ENCODE measurements around the gene SLC9A9.

The SLC9A9 gene

DNA sequence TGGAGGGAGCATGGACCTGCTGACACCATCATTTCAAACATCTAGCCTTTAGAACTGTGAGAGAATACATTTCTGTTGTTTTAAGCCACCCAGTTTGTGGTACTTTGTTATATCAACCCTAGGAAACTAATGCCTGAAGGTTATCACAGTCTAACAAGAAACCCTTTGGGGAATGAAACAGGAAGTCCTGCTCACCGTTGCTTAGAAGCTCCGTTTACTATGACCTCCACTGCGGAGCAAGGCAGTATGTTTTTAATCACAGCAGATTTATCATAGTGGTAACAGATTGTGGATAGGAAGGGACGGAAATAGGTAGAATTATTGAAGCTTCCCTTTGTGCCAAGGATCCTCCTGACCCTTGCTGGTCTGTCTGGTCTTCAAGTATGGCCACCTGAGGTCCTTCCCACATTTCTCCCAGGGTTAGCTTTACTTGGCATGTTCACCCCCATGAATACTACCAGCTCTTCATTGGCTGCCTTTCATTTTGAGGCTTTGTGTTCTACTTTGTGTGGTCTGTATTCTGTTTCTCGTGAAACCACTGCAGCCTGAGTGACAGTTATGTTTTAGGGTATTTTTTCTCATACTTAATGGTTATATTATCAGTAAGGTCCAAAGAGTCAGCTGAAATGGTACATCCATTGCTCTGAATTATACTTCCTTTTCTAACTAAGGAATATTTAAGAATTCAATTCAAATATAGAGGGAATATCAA, 527.1 kb downstream of the SLC9A9 start:
- Histone ChIP-seq H3K4me1 (ENCODE audit: control insufficient read depth in 1 of 2, insufficient read depth in 2 of 2, low read length in 2 of 2) (no peaks in the 10 kb centered on the region), H4K91ac (ENCODE audit: low read depth, low read length) (no peak overlapping the region), H3K36me3 (ENCODE audit: control insufficient read depth in 1 of 2, insufficient read depth in 2 of 2, low read length in 2 of 2) (no peaks in the 10 kb centered on the region), H3K27me3 (ENCODE audit: insufficient read depth, low read length) (no peaks in the 10 kb centered on the region), H2AK5ac (ENCODE audit: low read length) (no peak overlapping the region), H2BK12ac (ENCODE audit: low read length) (no peak overlapping the region), H3K4ac (ENCODE audit: low read depth, low read length) (no peak overlapping the region), H3K4me2 (ENCODE audit: low read length) (no peak overlapping the region), H4K12ac (ENCODE audit: low read depth, low read length) (no peak overlapping the region), H3K23ac (ENCODE audit: low read length) (no peak overlapping the region), H3K27ac (ENCODE audit: low read depth, low read length) (no peak overlapping the region), H2AFZ (ENCODE audit: insufficient read depth, low read length, poor library complexity) (no peak overlapping the region), H2BK120ac (ENCODE audit: insufficient read depth, low read length, poor library complexity) (no peak overlapping the region), H3K9ac (ENCODE audit: low read length) (no peak overlapping the region), H2BK5ac (ENCODE audit: low read depth, low read length, poor library complexity) (no peak overlapping the region), H3K79me1 (ENCODE audit: low read length) (no peaks in the 10 kb centered on the region), H3K9me3 (ENCODE audit: insufficient read depth, low read depth, low read length) (no peaks in the 10 kb centered on the region), H3K14ac (ENCODE audit: low read length) (no peak overlapping the region), H3K79me2 (ENCODE audit: control insufficient read depth, insufficient read depth, low read length, poor library complexity) (no peaks in the 10 kb centered on the region), H3K4me3 (ENCODE audit: low read depth, low read length) (no peak overlapping the region), H4K8ac (ENCODE audit: low read depth, low read length) (no peak overlapping the region), H3K18ac (ENCODE audit: low read length) (no peak overlapping the region)
- DNase-seq = no peak
- no CpG with 5 or more reads among the region's 5 CpGs for WGBS (ENCODE audit: extremely low coverage, insufficient coverage, insufficient read length)

DNA sequence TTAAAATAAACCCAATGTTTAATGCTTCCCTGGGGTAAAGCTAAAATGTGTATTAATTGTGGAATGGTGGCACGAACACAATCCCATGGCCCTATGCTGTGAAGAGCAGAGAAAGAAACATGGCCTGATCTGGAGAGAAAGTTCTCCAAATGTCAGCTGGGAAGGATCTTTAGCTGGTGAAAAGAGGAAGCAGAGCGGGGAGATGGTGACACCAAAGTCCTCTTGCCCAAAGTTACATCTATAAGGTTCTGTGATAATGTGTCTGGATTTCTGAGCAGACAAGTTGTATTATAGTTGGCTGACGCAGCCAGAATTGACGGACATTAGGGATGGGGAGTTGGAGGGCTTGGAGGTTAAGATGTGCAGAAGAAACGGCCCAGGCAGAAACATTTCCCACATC, 532.5 kb downstream of the SLC9A9 start:
- no peaks in the 10 kb centered on the region for H3K36me3 ChIP-seq (ENCODE audit: control insufficient read depth in 1 of 2, insufficient read depth in 2 of 2, low read length in 2 of 2)
- no peaks in the 10 kb centered on the region for H3K4me1 ChIP-seq (ENCODE audit: control insufficient read depth in 1 of 2, insufficient read depth in 2 of 2, low read length in 2 of 2)
- H2BK12ac ChIP-seq (ENCODE audit: low read length) = no peak overlapping the region
- H3K4ac ChIP-seq (ENCODE audit: low read depth, low read length) = no peak overlapping the region
- no peak overlapping the region for H3K23ac ChIP-seq (ENCODE audit: low read length)
- H3K79me2 ChIP-seq (ENCODE audit: control insufficient read depth, insufficient read depth, low read length, poor library complexity) = no peaks in the 10 kb centered on the region
- H3K79me1 ChIP-seq (ENCODE audit: low read length) = no peaks in the 10 kb centered on the region
- no peak for DNase-seq
- H3K9ac ChIP-seq (ENCODE audit: low read length) = no peak overlapping the region
- H2BK5ac ChIP-seq (ENCODE audit: low read depth, low read length, poor library complexity) = no peak overlapping the region
- H4K12ac ChIP-seq (ENCODE audit: low read depth, low read length) = no peak overlapping the region
- no peak overlapping the region for H3K27ac ChIP-seq (ENCODE audit: low read depth, low read length)
- no peak overlapping the region for H4K8ac ChIP-seq (ENCODE audit: low read depth, low read length)
- H3K18ac ChIP-seq (ENCODE audit: low read length) = no peak overlapping the region
- H4K91ac ChIP-seq (ENCODE audit: low read depth, low read length) = no peak overlapping the region
- no peak overlapping the region for H2AFZ ChIP-seq (ENCODE audit: insufficient read depth, low read length, poor library complexity)
- no peaks in the 10 kb centered on the region for H3K27me3 ChIP-seq (ENCODE audit: insufficient read depth, low read length)
- no peak overlapping the region for H3K4me2 ChIP-seq (ENCODE audit: low read length)
- no peaks in the 10 kb centered on the region for H3K9me3 ChIP-seq (ENCODE audit: insufficient read depth, low read depth, low read length)
- H2AK5ac ChIP-seq (ENCODE audit: low read length) = no peak overlapping the region
- no CpG with 5 or more reads among the region's 5 CpGs for WGBS (ENCODE audit: extremely low coverage, insufficient coverage, insufficient read length)
- no peak overlapping the region for H3K4me3 ChIP-seq (ENCODE audit: low read depth, low read length)
- H3K14ac ChIP-seq (ENCODE audit: low read length) = no peak overlapping the region
- H2BK120ac ChIP-seq (ENCODE audit: insufficient read depth, low read length, poor library complexity) = no peak overlapping the region

DNA sequence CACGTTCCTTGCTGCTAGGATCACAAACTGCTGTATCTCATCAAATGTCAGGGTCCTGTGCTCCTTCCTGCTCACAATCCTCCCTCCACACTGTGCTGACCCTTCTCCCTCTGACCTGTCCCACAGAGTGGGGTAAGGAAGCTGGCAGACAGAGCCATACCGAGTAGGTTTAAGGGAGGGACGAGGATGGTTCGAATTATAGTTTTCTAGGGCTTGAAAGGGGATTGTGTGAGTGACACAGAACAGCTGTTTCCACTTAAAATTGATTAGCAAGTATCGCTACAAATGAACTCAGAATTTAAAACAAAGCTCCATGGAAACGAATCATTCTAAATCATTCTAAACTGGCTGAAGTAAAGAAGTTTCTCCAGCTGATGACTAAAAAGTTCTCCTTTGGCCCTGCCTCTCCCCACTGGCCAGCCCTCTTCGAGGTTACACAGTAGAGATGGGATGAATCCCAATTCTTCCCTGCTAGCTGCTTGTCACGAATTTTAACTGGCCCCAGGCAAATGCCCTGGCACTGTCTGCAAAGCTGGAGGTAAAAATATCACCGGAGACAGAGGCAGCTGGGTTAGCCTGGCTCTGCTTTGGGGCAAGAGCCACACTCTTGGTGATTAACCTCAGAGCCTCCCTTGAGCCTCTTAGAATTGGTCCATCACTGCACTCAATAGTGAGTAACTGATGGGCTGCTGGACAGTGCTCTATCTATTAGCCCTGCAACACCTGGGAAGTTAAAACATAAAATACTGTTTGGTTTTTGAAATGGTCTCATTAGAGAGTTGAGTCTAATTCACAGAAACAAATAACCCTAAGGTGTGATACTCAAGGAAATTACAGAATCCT, 533.8 kb downstream of the SLC9A9 start:
- Histone ChIP-seq H2BK5ac (ENCODE audit: low read depth, low read length, poor library complexity) (no peak overlapping the region), H3K14ac (ENCODE audit: low read length) (no peak overlapping the region), H3K4me3 (ENCODE audit: low read depth, low read length) (no peak overlapping the region), H3K4me1 (ENCODE audit: control insufficient read depth in 1 of 2, insufficient read depth in 2 of 2, low read length in 2 of 2) (no peaks in the 10 kb centered on the region), H3K9me3 (ENCODE audit: insufficient read depth, low read depth, low read length) (no peaks in the 10 kb centered on the region), H3K79me2 (ENCODE audit: control insufficient read depth, insufficient read depth, low read length, poor library complexity) (no peaks in the 10 kb centered on the region), H4K12ac (ENCODE audit: low read depth, low read length) (no peak overlapping the region), H3K36me3 (ENCODE audit: control insufficient read depth in 1 of 2, insufficient read depth in 2 of 2, low read length in 2 of 2) (no peaks in the 10 kb centered on the region), H3K79me1 (ENCODE audit: low read length) (no peaks in the 10 kb centered on the region), H3K4me2 (ENCODE audit: low read length) (no peak overlapping the region), H3K18ac (ENCODE audit: low read length) (no peak overlapping the region), H3K9ac (ENCODE audit: low read length) (no peak overlapping the region), H3K27ac (ENCODE audit: low read depth, low read length) (no peak overlapping the region), H2BK120ac (ENCODE audit: insufficient read depth, low read length, poor library complexity) (no peak overlapping the region), H3K23ac (ENCODE audit: low read length) (no peak overlapping the region), H4K91ac (ENCODE audit: low read depth, low read length) (no peak overlapping the region), H2AFZ (ENCODE audit: insufficient read depth, low read length, poor library complexity) (no peak overlapping the region), H2AK5ac (ENCODE audit: low read length) (no peak overlapping the region), H4K8ac (ENCODE audit: low read depth, low read length) (no peak overlapping the region), H3K27me3 (ENCODE audit: insufficient read depth, low read length) (no peaks in the 10 kb centered on the region), H2BK12ac (ENCODE audit: low read length) (no peak overlapping the region), H3K4ac (ENCODE audit: low read depth, low read length) (no peak overlapping the region)
- no peak for DNase-seq
- WGBS (ENCODE audit: extremely low coverage, insufficient coverage, insufficient read length) = no CpG with 5 or more reads among the region's 9 CpGs

DNA sequence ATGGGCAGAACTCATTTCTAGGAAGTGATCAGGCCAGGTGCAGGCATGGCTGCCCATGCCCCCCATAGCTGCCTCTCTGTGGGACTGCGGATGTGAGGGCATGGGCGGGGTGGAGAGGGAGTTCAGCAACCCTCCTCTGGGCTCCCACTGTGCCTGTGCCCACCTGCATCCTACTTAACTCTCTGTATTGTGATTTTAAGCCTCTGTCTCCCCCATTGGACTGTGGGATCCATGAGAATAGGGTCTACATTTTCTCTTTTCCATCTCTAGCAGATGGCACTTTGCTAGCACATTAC, 534.4 kb downstream of the SLC9A9 start:
- no peak overlapping the region for H3K4me3 ChIP-seq (ENCODE audit: low read depth, low read length)
- no peak overlapping the region for H3K14ac ChIP-seq (ENCODE audit: low read length)
- no peak overlapping the region for H2BK12ac ChIP-seq (ENCODE audit: low read length)
- no peaks in the 10 kb centered on the region for H3K4me1 ChIP-seq (ENCODE audit: control insufficient read depth in 1 of 2, insufficient read depth in 2 of 2, low read length in 2 of 2)
- no peak overlapping the region for H3K18ac ChIP-seq (ENCODE audit: low read length)
- H2AFZ ChIP-seq (ENCODE audit: insufficient read depth, low read length, poor library complexity) = no peak overlapping the region
- no peak overlapping the region for H3K9ac ChIP-seq (ENCODE audit: low read length)
- DNase-seq = no peak
- no peak overlapping the region for H2BK120ac ChIP-seq (ENCODE audit: insufficient read depth, low read length, poor library complexity)
- no peak overlapping the region for H4K8ac ChIP-seq (ENCODE audit: low read depth, low read length)
- H3K23ac ChIP-seq (ENCODE audit: low read length) = no peak overlapping the region
- no peaks in the 10 kb centered on the region for H3K79me2 ChIP-seq (ENCODE audit: control insufficient read depth, insufficient read depth, low read length, poor library complexity)
- H3K79me1 ChIP-seq (ENCODE audit: low read length) = no peaks in the 10 kb centered on the region
- no peaks in the 10 kb centered on the region for H3K27me3 ChIP-seq (ENCODE audit: insufficient read depth, low read length)
- no peak overlapping the region for H3K4ac ChIP-seq (ENCODE audit: low read depth, low read length)
- no CpG with 5 or more reads among the region's 2 CpGs for WGBS (ENCODE audit: extremely low coverage, insufficient coverage, insufficient read length)
- no peaks in the 10 kb centered on the region for H3K9me3 ChIP-seq (ENCODE audit: insufficient read depth, low read depth, low read length)
- no peak overlapping the region for H4K91ac ChIP-seq (ENCODE audit: low read depth, low read length)
- H4K12ac ChIP-seq (ENCODE audit: low read depth, low read length) = no peak overlapping the region
- no peak overlapping the region for H3K4me2 ChIP-seq (ENCODE audit: low read length)
- H2AK5ac ChIP-seq (ENCODE audit: low read length) = no peak overlapping the region
- no peak overlapping the region for H2BK5ac ChIP-seq (ENCODE audit: low read depth, low read length, poor library complexity)
- no peaks in the 10 kb centered on the region for H3K36me3 ChIP-seq (ENCODE audit: control insufficient read depth in 1 of 2, insufficient read depth in 2 of 2, low read length in 2 of 2)
- H3K27ac ChIP-seq (ENCODE audit: low read depth, low read length) = no peak overlapping the region
